IMR-90 (cell line): ENCODE data around the gene IPMK. TPM values are rescaled to one million over a fixed set of nuclear protein-coding genes. Genes with fewer than 3 reads are reported as not detected.
A peak's percentile ranks its signal among the peaks of the same experiment; 100 is the strongest.

Experiments used
- ATAC-seq: fragments of 200-7000 bp; cut with Tn5 transposase; 2 replicates; pipeline ENCODE4 v1.9.1; 2020; ENCODE audit warnings: low read depth, mild to moderate bottlenecking, moderate library complexity
- BruUV-seq: library from RNA; stranded (reverse); fragments of 400-500 nt; replicated peaks from 2 replicates; lab custom pipeline; 2021; lab: Mats Ljungman, UMichigan
- CTCF ChIA-PET: fragments of 300-600 bp; formaldehyde crosslinking; extraction: SDS; loops from one replicate; lab custom pipeline; 2021; ENCODE audit warnings: antibody characterized with exemption; lab: Yijun Ruan, JAX
- POLR2A ChIA-PET: fragments of 300-600 bp; sonication (Branson Sonifier 250); formaldehyde crosslinking; loops from one replicate; lab custom pipeline; 2022; ENCODE audit warnings: antibody characterized with exemption; ENCODE audit not compliant: unreplicated experiment; lab: Charles Lee
- DNase-seq: peaks from one replicate; pipeline ENCODE4 v3.0.0; 2013
- H2AFZ ChIP-seq: replicated peaks from 2 replicates; pipeline ENCODE3; 2013; ENCODE audit warnings: low read length, mild to moderate bottlenecking; ENCODE audit not compliant: poor library complexity
- H2AK5ac ChIP-seq: 2 replicates; pipeline ENCODE4 v1.6.1; 2013; ENCODE audit warnings: low read depth, low read length, inconsistent platforms
- H2AK9ac ChIP-seq: replicated peaks from 2 replicates; pipeline ENCODE3; 2013; ENCODE audit warnings: mild to moderate bottlenecking, low read depth, low read length, moderate library complexity; ENCODE audit not compliant: poor library complexity
- H2BK120ac ChIP-seq: 2 replicates; pipeline ENCODE4 v1.6.1; 2013; ENCODE audit warnings: low read depth, low read length, inconsistent platforms
- H2BK15ac ChIP-seq: 3 replicates; pipeline ENCODE4 v1.6.1; 2013; ENCODE audit warnings: low read depth, low read length, inconsistent platforms
- H2BK20ac ChIP-seq: 2 replicates; pipeline ENCODE4 v1.6.1; 2013; ENCODE audit warnings: low read depth, mild to moderate bottlenecking, inconsistent platforms, low read length, moderate library complexity
- H2BK5ac ChIP-seq: 2 replicates; pipeline ENCODE4 v1.6.1; 2013; ENCODE audit warnings: mild to moderate bottlenecking, low read depth, low read length, inconsistent platforms; ENCODE audit not compliant: poor library complexity, severe bottlenecking
- H3K14ac ChIP-seq: replicated peaks from 2 replicates; pipeline ENCODE4 v1.6.1; 2013; ENCODE audit warnings: low read depth, low read length, inconsistent platforms
- H3K18ac ChIP-seq: 2 replicates; pipeline ENCODE4 v1.6.1; 2013; ENCODE audit warnings: low read depth, low read length, control low read depth
- H3K23ac ChIP-seq: 2 replicates; pipeline ENCODE4 v1.6.1; 2013; ENCODE audit warnings: low read depth, low read length, inconsistent platforms
- H3K27ac ChIP-seq: 2 replicates; pipeline ENCODE4 v1.5.1; 2013; ENCODE audit warnings: mild to moderate bottlenecking, control low read depth, low read length; ENCODE audit not compliant: insufficient read depth
- H3K27me3 ChIP-seq: 2 replicates; pipeline ENCODE4 v1.6.1; 2013; ENCODE audit warnings: low read length; ENCODE audit not compliant: control insufficient read depth, insufficient read depth
- H3K36me3 ChIP-seq: 2 replicates; pipeline ENCODE4 v1.6.1; 2013; ENCODE audit warnings: low read length, mixed read lengths; ENCODE audit not compliant: control insufficient read depth, insufficient read depth
- H3K4ac ChIP-seq: 2 replicates; pipeline ENCODE4 v1.6.1; 2013; ENCODE audit warnings: low read depth, low read length, inconsistent platforms
- H3K4me1 ChIP-seq: 2 replicates; pipeline ENCODE4 v1.6.1; 2013; ENCODE audit warnings: low read length, mixed read lengths; ENCODE audit not compliant: control insufficient read depth, insufficient read depth
- H3K4me2 ChIP-seq: 2 replicates; pipeline ENCODE4 v1.6.1; 2013; ENCODE audit warnings: low read depth, mild to moderate bottlenecking, control low read depth, low read length, moderate library complexity
- H3K4me3 ChIP-seq: 2 replicates; pipeline ENCODE4 v1.5.1; 2013; ENCODE audit warnings: low read depth, mild to moderate bottlenecking, control low read depth, low read length, moderate library complexity; ENCODE audit not compliant: insufficient read depth
- H3K56ac ChIP-seq: 2 replicates; pipeline ENCODE4 v1.6.1; 2013; ENCODE audit warnings: low read length, inconsistent platforms; ENCODE audit not compliant: insufficient read depth; ENCODE audit errors: extremely low read depth
- H3K79me1 ChIP-seq, 2 experiments: 2 replicates each; pipeline ENCODE4 v1.6.1; 2013; ENCODE audit warnings: low read length in 2 of 2, inconsistent platforms in 1 of 2, low read depth in 1 of 2
- H3K9ac ChIP-seq: 2 replicates; pipeline ENCODE4 v1.6.1; 2013; ENCODE audit warnings: low read depth, low read length, control low read depth
- H3K9me1 ChIP-seq: 2 replicates; pipeline ENCODE4 v1.6.1; 2013; ENCODE audit warnings: low read length, inconsistent platforms; ENCODE audit not compliant: insufficient read depth
- H3K9me3 ChIP-seq: 2 replicates; pipeline ENCODE4 v1.6.1; 2013; ENCODE audit warnings: low read length; ENCODE audit not compliant: control insufficient read depth, insufficient read depth
- H4K20me1 ChIP-seq: 2 replicates; pipeline ENCODE4 v1.6.1; 2013; ENCODE audit warnings: low read length, inconsistent platforms; ENCODE audit not compliant: insufficient read depth
- H4K5ac ChIP-seq: 2 replicates; pipeline ENCODE4 v1.6.1; 2013; ENCODE audit warnings: mild to moderate bottlenecking, low read depth, low read length, control low read depth
- H4K8ac ChIP-seq, 2 experiments: 2 replicates each; pipeline ENCODE4 v1.6.1; 2013; ENCODE audit warnings: low read depth in 2 of 2, low read length in 2 of 2, control low read depth in 1 of 2, inconsistent platforms in 1 of 2
- H4K91ac ChIP-seq: 2 replicates; pipeline ENCODE4 v1.6.1; 2013; ENCODE audit warnings: low read depth, low read length, inconsistent platforms; ENCODE audit not compliant: insufficient read depth
- FOS ChIP-seq: fragments of 150-350 bp; IDR thresholded peaks from 2 replicates; pipeline ENCODE4 v1.6.1; 2016; ENCODE audit warnings: low read depth, low read length
- MXI1 ChIP-seq: IDR thresholded peaks from 2 replicates; pipeline ENCODE4 v1.6.1; 2012; ENCODE audit warnings: low read depth, mild to moderate bottlenecking, low read length, moderate library complexity, borderline replicate concordance
- WGBS, 2 experiments: methylation state at CpG; one replicate each; pipeline versions ENCODE4 v1.1.5 to v1.1.7; 2013; ENCODE audit warnings: missing lambda C conversion rate in 2 of 2; ENCODE audit not compliant: insufficient read length in 1 of 2; ENCODE audit errors: extremely low coverage in 2 of 2; 5-methylcytosine and 5-hydroxymethylcytosine counted together
- dilution Hi-C: fragments of 300-500 bp; cut with HindIII; formaldehyde crosslinking; loops from one replicate; pipeline ENCODE4 v1.14.3; 2018; ENCODE audit warnings: low sequenced_read_pairs; ENCODE audit not compliant: unreplicated experiment
- in situ Hi-C: fragments of 300-500 bp; cut with MboI; formaldehyde crosslinking; loops from 3 replicates; pipeline ENCODE4 v1.14.3; 2019; ENCODE audit warnings: low sequenced_read_pairs, inconsistent platforms, mixed read lengths
- intact Hi-C: fragments of 100-400 bp; cut with micrococcal nuclease; formaldehyde crosslinking; loops from 2 replicates; pipeline ENCODE4 v1.10.0; 2022
- polyA plus RNA-seq, 3 experiments: library from polyadenylated mRNA; depleted of rRNA; stranded (reverse); fragments of >200 nt; gene quantifications; 2 replicates each; pipeline ENCODE4 v1.2.3, GENCODE V29; 2012; ENCODE audit warnings: low replicate concordance in 1 of 3
- total RNA-seq: library from RNA; depleted of rRNA; stranded (reverse); fragments of >200 nt; gene quantifications from 2 replicates; pipeline ENCODE4 v1.2.3, GENCODE V29; 2012

Gene IPMK
- total and polyA plus RNA-seq, 2 of the 4 experiments (the other 2 are of a cell fraction), result 0.89 to 2.0 TPM

DNA sequence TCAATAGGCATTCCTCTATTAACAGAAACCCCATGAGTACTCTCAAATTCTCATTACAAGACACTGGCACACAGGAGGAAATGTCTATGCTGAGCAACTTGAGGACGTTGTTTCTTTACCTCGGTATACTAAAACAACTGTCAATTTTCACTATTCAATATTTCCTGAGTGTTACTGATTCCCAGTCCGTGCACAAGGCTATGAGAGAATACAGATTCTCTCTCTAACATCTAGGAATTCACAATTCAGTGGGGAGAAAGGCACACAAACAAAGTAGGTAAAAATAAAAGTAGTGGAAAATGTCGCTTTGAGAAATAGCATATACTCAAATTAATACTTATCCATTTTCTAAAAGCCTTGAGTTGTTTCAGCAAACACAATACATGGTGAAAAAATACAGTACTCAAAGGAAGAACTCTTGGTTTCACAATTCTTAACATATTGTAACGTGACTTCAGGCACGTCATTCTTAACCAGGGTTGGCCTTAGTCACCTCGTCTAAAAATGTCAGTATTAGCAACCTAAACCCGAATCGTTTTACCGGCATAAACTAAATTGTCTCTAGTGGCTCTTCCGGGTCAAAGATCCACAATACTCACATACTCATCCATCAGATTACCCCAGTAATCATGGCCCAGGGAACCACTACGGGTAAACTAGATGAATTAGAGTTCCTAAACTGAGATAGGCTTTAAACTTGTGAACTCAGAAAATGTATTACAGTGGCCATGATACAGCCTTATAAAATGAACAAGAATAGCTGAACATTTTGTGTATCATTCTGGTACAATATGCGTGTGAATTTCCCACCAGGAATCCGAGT, 1.5 kb downstream of the IPMK start (continued):
- TF ChIP-seq MXI1, result 0 out of 2 replicates have a peak, but pooled peaks have one; percentile 25

- dilution Hi-C loops, result no loop called here
- CTCF ChIA-PET, result interaction anchor here (0.7 kb wide), 1 partner anchor 12 kb away, joined by 3 read pairs; no protein-coding TSS in a partner anchor
These were observed 2.4 kb downstream of the IPMK start for GRCh38 chr10:58265249-58265648.

More at GRCh38 chr10:58265249-58265648, 2.4 kb downstream of the IPMK start:
- Histone ChIP-seq H3K27me3 (no peaks in the 10 kb centered on the region), H3K79me1 (peaks cover 9 to 28% of the 10 kb centered on the region in 2 experiments), H2AK5ac (no peak overlapping the region), H3K9me3 (no peaks in the 10 kb centered on the region), H3K56ac (no peak overlapping the region), H3K23ac (no peak overlapping the region), H2BK120ac (no peak overlapping the region), H3K18ac (no peak overlapping the region), H3K9me1 (no peaks in the 10 kb centered on the region), H3K4me1 (no peaks in the 10 kb centered on the region), H4K8ac (no peak overlapping the region), H4K5ac (no peak overlapping the region), H2AK9ac (no peak overlapping the region), H3K4me2 (peak overlapping the region; percentile 85; the same call in 1 of the 2 replicates), H2AFZ (no peak overlapping the region), H4K91ac (no peak overlapping the region), H3K4me3 (no peak overlapping the region), H3K27ac (no peak overlapping the region), H2BK5ac (peak overlapping the region; percentile 73), H3K14ac (no peak overlapping the region), H2BK20ac (no peak overlapping the region), H4K20me1 (no peaks in the 10 kb centered on the region), H3K9ac (no peak overlapping the region; the same call in 1 of the 2 replicates), H3K36me3 (no peaks in the 10 kb centered on the region), H3K4ac (no peak overlapping the region), H2BK15ac (no peak overlapping the region)
- DNase-seq (no peak), ATAC-seq (no peak)
- no CpG with 5 or more reads among the region's 1 CpG for WGBS, 2 experiments
- POLR2A ChIA-PET, result no interaction called here
- in situ Hi-C loops, result no loop called here
- intact Hi-C loops, result no loop called here
- no peak for TF ChIP-seq FOS
- BruUV-seq, result no TSS peak
